Mucosa of descending colon (tissue), 3 donors: Measurements from ENCODE around the gene PRKCD. TPM values are rescaled to one million over a fixed set of nuclear protein-coding genes. Genes with fewer than 3 reads are reported as not detected.

Source experiments
- ATAC-seq: fragments of 200-7000 bp; cut with Tn5 transposase; one replicate; pipeline ENCODE4 v1.9.1; 2020; ENCODE audit warnings: mild to moderate bottlenecking, moderate library complexity
- DNase-seq, 3 donors: peaks; one replicate each; pipeline ENCODE4 v3.0.0-alpha.2; 2020
- H3K36me3 ChIP-seq: fragments of 200-600 bp; one replicate; pipeline ENCODE4 v1.8.0; 2021; ENCODE audit warnings: low read depth, mild to moderate bottlenecking
- H3K4me1 ChIP-seq: fragments of 200-600 bp; one replicate; pipeline ENCODE4 v1.8.0; 2021; ENCODE audit warnings: low read depth, mild to moderate bottlenecking
- H3K4me3 ChIP-seq: fragments of 200-600 bp; one replicate; pipeline ENCODE4 v1.8.0; 2021; ENCODE audit warnings: mild to moderate bottlenecking
- H3K9me3 ChIP-seq: fragments of 200-600 bp; one replicate; pipeline ENCODE4 v1.8.0; 2021; ENCODE audit warnings: mild to moderate bottlenecking
- intact Hi-C, 2 donors: fragments of 100-400 bp; cut with DNase I in 1 of 2; cut with micrococcal nuclease in 1 of 2; formaldehyde crosslinking; loops; one replicate each; pipeline versions ENCODE4 v1.11.0 to v1.11.1; 2022; cut with DNase I, micrococcal nuclease
- total RNA-seq, 3 donors: library from RNA; stranded (reverse); fragmentation: NEBNext Ultra II Directional in 2 of 3; extraction: Animal tissue kit (Norgen Biotek cat#: 25700) in 2 of 3; gene quantifications; one replicate each; pipeline versions ENCODE4 v1.2.1 to v1.2.4, GENCODE V29; 2021 to 2023
- TF ChIP-seq, protein P1 (sequence below): fragments of 200-600 bp; IDR thresholded peaks from one replicate; pipeline ENCODE4 v1.8.0; 2022; ENCODE audit warnings: antibody characterized with exemption, mild to moderate bottlenecking
- donor health status: DM: no; HTN: no; CAD: no; lungs with moderate emphysema.
- donor health status: DM: no; HTN: no; CAD: no.
- donor health status: DM: no; HTN: yes; CAD: no.

PRKCD gene
- total RNA-seq, 3 donors from 2014 or later = 46.8 to 87.9 (median 83.4) TPM

DNA sequence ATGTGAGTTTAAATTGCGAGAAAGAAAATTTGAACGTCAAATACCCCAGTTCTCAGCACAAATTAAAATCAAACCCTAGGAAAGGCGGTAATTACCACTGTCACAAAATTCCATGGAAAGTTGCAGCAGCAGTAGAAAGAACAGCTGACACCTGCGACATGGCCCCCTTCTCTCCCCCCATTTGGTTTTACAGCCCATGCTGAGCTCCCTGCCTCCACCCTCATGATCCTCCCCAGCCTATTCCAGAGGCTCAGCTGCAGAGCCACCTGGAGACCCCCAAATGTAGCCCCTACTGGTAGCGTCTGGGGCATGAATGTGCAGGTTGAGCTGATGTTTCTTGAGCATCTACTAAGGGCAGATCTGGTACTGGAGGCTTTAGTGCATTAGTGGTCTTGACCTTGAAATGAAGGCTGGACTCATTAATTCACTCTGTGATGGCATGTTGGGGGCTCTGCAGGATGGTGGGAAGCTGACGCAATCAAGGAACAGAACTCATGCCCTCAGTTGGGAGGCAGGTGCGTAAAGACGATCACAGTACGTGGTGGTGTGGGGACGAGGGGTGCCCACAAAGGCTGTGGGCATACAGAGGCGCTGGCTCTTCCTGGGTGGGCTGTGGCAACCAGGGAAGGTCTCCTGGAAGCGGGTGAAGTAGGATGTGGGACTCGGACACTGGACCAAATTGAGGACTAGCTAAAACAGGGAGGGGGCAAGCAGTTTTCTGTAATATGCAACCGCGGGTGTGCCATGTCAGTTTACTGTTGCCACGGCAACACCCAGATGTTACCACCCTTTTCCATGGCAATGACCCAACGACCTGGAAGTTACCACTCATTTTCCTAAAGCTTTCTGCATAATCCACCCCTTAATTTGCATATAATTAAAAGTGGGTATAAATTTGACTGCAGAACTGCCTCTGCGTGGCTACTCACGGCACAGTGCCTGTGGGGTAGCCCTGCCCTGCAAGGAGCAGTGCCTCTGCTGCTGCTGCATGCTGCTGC lies 39.8 kb downstream of the PRKCD start:
- ATAC-seq (no peak), DNase-seq (no peak)
- Histone ChIP-seq H3K4me3 (no peak overlapping the region), H3K36me3 (no peaks in the 10 kb centered on the region), H3K4me1 (peaks cover 4% of the 10 kb centered on the region), H3K9me3 (no peaks in the 10 kb centered on the region)
- intact Hi-C loops = no loop called here
- TF ChIP-seq, protein P1, sequence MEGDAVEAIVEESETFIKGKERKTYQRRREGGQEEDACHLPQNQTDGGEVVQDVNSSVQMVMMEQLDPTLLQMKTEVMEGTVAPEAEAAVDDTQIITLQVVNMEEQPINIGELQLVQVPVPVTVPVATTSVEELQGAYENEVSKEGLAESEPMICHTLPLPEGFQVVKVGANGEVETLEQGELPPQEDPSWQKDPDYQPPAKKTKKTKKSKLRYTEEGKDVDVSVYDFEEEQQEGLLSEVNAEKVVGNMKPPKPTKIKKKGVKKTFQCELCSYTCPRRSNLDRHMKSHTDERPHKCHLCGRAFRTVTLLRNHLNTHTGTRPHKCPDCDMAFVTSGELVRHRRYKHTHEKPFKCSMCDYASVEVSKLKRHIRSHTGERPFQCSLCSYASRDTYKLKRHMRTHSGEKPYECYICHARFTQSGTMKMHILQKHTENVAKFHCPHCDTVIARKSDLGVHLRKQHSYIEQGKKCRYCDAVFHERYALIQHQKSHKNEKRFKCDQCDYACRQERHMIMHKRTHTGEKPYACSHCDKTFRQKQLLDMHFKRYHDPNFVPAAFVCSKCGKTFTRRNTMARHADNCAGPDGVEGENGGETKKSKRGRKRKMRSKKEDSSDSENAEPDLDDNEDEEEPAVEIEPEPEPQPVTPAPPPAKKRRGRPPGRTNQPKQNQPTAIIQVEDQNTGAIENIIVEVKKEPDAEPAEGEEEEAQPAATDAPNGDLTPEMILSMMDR = no peak

DNA sequence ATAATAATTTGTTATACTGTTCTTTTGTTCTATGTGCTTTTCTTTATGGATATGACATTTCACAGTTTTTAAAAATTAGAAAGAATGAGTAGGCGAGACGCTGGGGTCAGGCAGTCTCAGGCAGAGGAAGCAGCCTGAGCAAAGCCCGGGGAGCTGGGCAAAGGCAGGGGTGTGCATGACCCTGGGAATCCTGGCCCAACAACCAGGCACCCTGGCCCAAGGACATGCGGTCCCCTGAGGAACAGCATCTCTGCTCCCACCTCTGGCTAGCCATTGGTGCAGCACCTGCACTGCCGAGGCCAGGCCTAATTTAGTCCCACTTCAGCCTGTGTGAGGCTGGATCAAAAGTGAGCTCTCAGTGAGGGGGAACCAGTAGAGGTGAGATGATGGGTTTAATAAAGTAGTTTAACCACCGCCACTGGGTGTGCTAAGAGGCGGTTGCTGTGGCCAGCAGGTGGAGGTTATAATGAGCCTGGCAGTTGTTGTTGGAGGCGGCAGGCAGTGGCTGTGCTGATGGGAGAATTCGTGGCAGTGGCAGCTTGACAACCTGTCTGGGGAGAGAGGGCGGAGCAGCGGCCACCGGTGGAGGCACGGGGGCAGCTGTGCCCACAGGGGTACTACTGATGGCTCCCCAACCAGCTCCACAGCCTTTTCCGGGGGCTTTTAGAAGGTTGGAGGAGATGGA lies 41.5 kb downstream of the PRKCD start:
- TF ChIP-seq, protein P1 = no peak
- DNase-seq (no peak), ATAC-seq (no peak)
- Histone ChIP-seq H3K36me3 (no peaks in the 10 kb centered on the region), H3K4me1 (no peaks in the 10 kb centered on the region), H3K4me3 (no peak overlapping the region), H3K9me3 (no peaks in the 10 kb centered on the region)
- intact Hi-C loops = no loop called here

DNA sequence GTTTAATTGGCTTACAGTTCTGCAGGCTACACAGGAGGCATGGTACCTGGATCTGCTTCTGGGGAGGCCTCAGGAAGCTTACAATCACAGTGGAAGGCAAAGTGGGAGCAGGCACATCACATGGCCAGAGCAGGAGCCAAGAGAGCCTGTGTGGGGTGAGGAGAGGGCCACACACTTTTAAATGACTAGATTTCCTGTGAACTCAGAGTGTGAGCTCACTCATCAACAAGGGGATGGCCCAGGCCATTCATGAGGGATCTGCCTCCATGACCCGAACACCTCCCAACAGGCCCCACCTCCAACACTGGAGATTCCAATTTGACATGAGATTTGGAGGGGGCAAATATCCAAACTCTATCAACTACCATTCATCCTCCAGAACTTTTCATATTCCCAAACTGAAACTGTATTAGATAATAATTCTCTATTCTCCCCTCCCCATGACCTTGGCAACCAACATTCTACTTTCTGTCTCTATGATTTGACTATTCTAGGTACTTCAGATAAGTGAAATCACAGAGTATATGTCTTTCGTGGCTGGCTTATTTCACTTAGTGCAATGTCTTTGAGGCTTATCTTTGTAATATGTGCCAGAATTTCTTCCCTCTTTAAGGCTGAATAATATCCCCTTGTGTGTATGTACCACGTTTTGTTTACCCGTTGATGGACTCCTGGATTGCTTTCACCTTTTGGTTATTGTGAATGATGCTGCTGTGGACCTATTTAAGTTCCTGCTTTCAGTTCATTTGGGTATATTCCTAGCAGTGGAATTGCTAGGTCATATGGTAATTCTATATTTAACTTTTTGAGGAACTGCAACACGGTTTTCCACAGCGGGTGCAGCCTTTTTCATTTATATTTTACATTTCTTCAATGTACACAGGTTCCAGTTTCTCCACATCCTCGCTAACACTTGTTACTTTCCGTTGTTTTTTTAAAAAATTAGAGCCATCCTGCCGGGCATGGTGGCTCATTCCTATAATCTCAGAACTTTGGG lies 51.0 kb downstream of the PRKCD start:
- no peaks in the 10 kb centered on the region for H3K4me1 ChIP-seq
- DNase-seq (no peak), ATAC-seq (no peak)
- TF ChIP-seq, protein P1 = no peak
- H3K4me3 ChIP-seq = no peak overlapping the region
- H3K9me3 ChIP-seq = peaks cover 14% of the 10 kb centered on the region
- no peaks in the 10 kb centered on the region for H3K36me3 ChIP-seq
- intact Hi-C loops = no loop called here

DNA sequence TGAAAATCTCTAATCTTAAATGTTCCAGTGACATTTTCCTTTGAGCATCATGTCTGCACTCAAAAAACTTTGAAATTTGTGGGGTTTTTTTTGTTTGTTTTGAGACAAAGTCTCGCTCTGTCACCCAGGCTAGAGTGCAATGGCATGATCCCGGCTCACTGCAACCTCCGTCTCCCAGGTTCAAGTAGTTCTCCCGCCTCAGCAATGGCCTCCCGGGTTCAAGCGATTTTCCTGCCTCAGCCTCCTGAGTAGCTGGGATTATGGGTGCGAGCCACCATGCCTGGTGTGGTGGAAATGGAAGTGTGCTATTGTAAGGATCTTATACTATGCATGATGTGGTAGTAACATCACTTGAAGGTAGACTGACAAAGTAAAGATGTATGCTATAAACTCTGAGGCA lies 52.3 kb downstream of the PRKCD start:
- H3K4me3 ChIP-seq = no peak overlapping the region
- H3K36me3 ChIP-seq = no peaks in the 10 kb centered on the region
- ATAC-seq (no peak), DNase-seq (no peak)
- H3K4me1 ChIP-seq = no peaks in the 10 kb centered on the region
- TF ChIP-seq, protein P1 = no peak
- peaks cover 9% of the 10 kb centered on the region for H3K9me3 ChIP-seq
- intact Hi-C loops = no loop called here

DNA sequence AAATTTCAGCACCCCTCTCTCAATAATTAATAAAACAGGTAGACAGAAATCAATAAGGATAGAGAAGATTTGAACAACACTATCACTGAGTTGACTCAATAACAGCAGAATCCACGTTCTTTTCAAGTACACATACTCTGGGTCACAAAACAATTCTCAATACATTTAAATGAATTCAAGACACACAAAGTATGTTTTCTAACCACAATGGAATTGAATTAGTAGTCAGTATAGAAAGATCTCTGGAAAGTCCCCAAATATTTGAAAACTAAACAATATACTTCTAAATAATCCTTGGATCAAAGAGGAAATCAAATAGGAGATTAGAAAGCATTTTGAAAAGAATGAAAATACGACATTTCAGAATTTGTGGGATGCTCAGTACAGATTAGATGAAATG lies 54.8 kb downstream of the PRKCD start:
- ATAC-seq = no peak

More for the DNA sequence above, 54.8 kb downstream of the PRKCD start:
- TF ChIP-seq, protein P1 = no peak
- intact Hi-C loops = no loop called here
- H3K4me1 ChIP-seq = no peaks in the 10 kb centered on the region
- no peaks in the 10 kb centered on the region for H3K36me3 ChIP-seq
- no peak for DNase-seq
- H3K9me3 ChIP-seq = no peaks in the 10 kb centered on the region
- H3K4me3 ChIP-seq = no peak overlapping the region
